ENCODE data around the gene WHAMM.

The WHAMM gene

GRCh38 chr15:82851306-82851850, 42.0 kb downstream of the WHAMM start:
- no peak overlapping the region for H3K4me3 ChIP-seq (ENCODE audit: low read depth, low read length)
- peak overlapping the region; percentile 59 for H3K27ac ChIP-seq
- H3K27me3 ChIP-seq (ENCODE audit: insufficient read depth, low read depth, severe bottlenecking) = no peaks in the 10 kb centered on the region
- H3K9me3 ChIP-seq (ENCODE audit: severe bottlenecking) = no peaks in the 10 kb centered on the region
- no peak for DNase-seq
- TF ChIP-seq CTCF (IDR thresholded peaks at IDR 0.05; ENCODE audit: low read depth, low read length) = no peak
- peaks cover 16% of the 10 kb centered on the region for H3K36me3 ChIP-seq

GRCh38 chr15:82851981-82852511, 42.6 kb downstream of the WHAMM start:
- peaks cover 16% of the 10 kb centered on the region for H3K36me3 ChIP-seq
- DNase-seq = peak; percentile 25
- no peak overlapping the region for H3K4me3 ChIP-seq (ENCODE audit: low read depth, low read length)
- TF ChIP-seq CTCF (IDR thresholded peaks at IDR 0.05; ENCODE audit: low read depth, low read length) = no peak
- no peaks in the 10 kb centered on the region for H3K27me3 ChIP-seq (ENCODE audit: insufficient read depth, low read depth, severe bottlenecking)
- H3K27ac ChIP-seq = peak overlapping the region; percentile 59
- H3K9me3 ChIP-seq (ENCODE audit: severe bottlenecking) = no peaks in the 10 kb centered on the region

GRCh38 chr15:82852941-82853561, 43.6 kb downstream of the WHAMM start:
- peaks cover 16% of the 10 kb centered on the region for H3K36me3 ChIP-seq
- TF ChIP-seq CTCF (IDR thresholded peaks at IDR 0.05; ENCODE audit: low read depth, low read length) = no peak
- DNase-seq = no peak
- H3K27me3 ChIP-seq (ENCODE audit: insufficient read depth, low read depth, severe bottlenecking) = no peaks in the 10 kb centered on the region
- H3K27ac ChIP-seq = no peak overlapping the region
- no peak overlapping the region for H3K4me3 ChIP-seq (ENCODE audit: low read depth, low read length)
- no peaks in the 10 kb centered on the region for H3K9me3 ChIP-seq (ENCODE audit: severe bottlenecking)

- Histone ChIP-seq H3K36me3 (peaks cover 16% of the 10 kb centered on the region), H3K4me3 (ENCODE audit: low read depth, low read length) (no peak overlapping the region), H3K9me3 (ENCODE audit: severe bottlenecking) (no peaks in the 10 kb centered on the region), H3K27ac (no peak overlapping the region), H3K27me3 (ENCODE audit: insufficient read depth, low read depth, severe bottlenecking) (no peaks in the 10 kb centered on the region)
- no peak for DNase-seq
- no peak for TF ChIP-seq CTCF (IDR thresholded peaks at IDR 0.05; ENCODE audit: low read depth, low read length)
These were observed 45.1 kb downstream of the WHAMM start for GRCh38 chr15:82854554-82854953.

- DNase-seq = no peak
- H3K27ac ChIP-seq = no peak overlapping the region
- TF ChIP-seq CTCF (IDR thresholded peaks at IDR 0.05; ENCODE audit: low read depth, low read length) = no peak
- no peaks in the 10 kb centered on the region for H3K27me3 ChIP-seq (ENCODE audit: insufficient read depth, low read depth, severe bottlenecking)
- no peaks in the 10 kb centered on the region for H3K9me3 ChIP-seq (ENCODE audit: severe bottlenecking)
- H3K36me3 ChIP-seq = peaks cover 10% of the 10 kb centered on the region
- no peak overlapping the region for H3K4me3 ChIP-seq (ENCODE audit: low read depth, low read length)
These were observed 46.1 kb downstream of the WHAMM start for GRCh38 chr15:82855286-82856100.
